ENCODE results near the gene S100A4.
"Not testable (repeated sequence)": the region's sequence is repeated elsewhere in the genome, so short reads cannot be mapped to it uniquely, and the experiment has no call there.

The S100A4 gene

GRCh38 chr1:153545067-153546055, at the start of gene S100A4:
Gene S100A4 (minus strand): TSS chr1:153545806. CDS start chr1:153544794, 1,012 bp downstream.
- DNase-seq (ENCODE audit: low read depth): peak; percentile 94

GRCh38 chr1:153592748-153593147, 47.1 kb upstream of the S100A4 start:
- no peak for DNase-seq (ENCODE audit: low read depth)

DNA sequence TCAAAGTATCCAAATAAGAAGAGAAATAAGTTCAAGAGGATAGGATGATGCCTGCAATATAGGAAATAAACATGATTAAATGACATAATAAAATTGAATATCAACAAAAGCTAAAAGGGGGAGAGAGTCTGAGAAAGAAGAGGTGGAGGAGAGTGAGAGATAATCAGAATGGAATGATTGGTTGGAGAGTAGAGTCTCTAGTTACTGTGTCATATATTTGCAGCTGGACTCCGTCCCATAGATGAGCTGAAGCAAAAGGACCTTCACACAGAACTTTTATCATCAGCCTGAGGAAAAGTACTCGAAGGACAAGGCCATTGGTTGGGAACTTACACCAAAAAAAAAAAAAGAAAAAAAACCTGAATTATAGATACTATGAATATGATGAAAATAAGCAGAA, 42.9 kb upstream of the S100A4 start:
- no peak for DNase-seq (ENCODE audit: low read depth)

DNA sequence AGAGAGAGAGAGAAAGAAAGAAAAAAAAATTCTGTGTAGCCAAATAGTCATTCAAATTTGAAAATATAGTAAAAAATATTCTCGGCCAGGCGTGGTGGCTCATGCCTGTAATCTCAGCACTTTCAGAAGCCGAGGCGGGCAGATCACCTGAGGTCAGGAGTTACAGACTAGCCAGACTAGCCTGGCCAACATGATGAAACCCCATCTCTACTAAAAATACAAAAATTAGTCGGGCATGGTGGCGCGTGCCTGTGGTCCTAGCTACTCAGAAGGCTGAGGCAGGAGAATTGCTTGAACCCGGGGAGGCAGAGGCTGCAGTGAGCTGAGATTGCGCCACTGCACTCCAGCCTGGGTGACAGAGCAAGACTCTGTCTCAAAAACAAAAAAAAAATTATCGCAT, 42.4 kb upstream of the S100A4 start:
- not testable (repeated sequence) for DNase-seq (ENCODE audit: low read depth)

DNA sequence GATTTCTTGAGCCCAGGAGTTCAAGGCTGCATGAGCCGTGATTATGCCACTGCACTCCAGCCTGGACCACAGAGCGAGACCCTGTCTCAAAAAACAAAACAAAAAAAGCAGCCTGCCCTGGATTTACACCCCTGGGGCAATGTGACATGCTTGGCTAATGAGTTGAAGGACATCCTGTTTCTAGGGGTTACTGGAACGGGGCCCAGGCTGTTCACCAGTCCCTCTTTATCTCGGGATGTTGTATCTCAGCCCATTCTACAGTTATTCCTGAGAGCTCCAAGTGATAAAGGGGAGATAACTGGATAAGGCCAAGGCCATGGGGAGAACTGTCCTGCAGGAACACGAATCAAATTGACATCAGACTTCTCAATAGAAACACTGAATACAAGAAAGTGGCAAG, 41.7 kb upstream of the S100A4 start:
- DNase-seq (ENCODE audit: low read depth): no peak

- no peak for DNase-seq (ENCODE audit: low read depth)
Measured at GRCh38 chr1:153586347-153586746, 40.7 kb upstream of the S100A4 start.

- DNase-seq (ENCODE audit: low read depth): no peak
Measured at GRCh38 chr1:153585006-153585405, 39.4 kb upstream of the S100A4 start.

- no peak for DNase-seq (ENCODE audit: low read depth)
Measured at GRCh38 chr1:153583976-153584375, 38.4 kb upstream of the S100A4 start.

GRCh38 chr1:153583514-153583913, 37.9 kb upstream of the S100A4 start:
- DNase-seq (ENCODE audit: low read depth): not testable (repeated sequence)

DNA sequence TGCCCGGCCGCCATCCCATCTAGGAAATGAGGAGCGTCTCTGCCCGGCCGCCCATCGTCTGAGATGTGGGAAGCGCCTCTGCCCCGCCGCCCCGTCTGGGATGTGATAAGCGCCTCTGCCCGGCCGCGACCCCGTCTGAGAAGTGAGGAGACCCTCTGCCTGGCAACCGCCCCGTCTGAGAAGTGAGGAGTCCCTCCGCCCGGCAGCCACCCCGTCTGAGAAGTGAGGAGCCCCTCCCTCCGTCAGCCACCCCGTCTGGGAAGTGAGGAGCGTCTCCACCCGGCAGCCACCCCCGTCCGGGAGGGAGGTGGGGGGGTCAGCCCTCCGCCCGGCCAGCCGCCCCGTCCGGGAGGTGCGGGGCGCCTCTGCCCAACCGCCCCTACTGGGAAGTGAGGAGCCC, 37.2 kb upstream of the S100A4 start:
- not testable (repeated sequence) for DNase-seq (ENCODE audit: low read depth)

- DNase-seq (ENCODE audit: low read depth): no peak
Measured at GRCh38 chr1:153578936-153579335, 33.3 kb upstream of the S100A4 start.

DNA sequence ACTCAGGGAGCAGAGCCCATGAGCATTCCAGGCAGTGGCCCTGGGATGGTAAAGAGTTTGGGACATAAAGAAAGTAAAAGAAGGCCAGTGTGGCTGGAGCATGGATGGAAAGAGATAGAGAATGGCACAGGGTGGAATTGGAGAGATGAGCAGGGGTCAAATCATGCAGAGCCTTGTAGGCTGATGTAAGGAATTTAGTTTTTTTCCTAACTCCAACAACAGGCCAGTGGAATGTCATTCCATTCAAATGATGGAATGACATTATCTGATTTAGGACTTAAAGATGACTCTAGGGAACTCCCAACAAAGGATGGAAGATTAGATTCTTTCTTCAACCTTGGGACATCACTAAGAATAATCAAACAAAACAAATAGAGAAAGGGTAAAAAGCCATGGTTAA, 32.9 kb upstream of the S100A4 start:
- DNase-seq (ENCODE audit: low read depth): no peak

DNA sequence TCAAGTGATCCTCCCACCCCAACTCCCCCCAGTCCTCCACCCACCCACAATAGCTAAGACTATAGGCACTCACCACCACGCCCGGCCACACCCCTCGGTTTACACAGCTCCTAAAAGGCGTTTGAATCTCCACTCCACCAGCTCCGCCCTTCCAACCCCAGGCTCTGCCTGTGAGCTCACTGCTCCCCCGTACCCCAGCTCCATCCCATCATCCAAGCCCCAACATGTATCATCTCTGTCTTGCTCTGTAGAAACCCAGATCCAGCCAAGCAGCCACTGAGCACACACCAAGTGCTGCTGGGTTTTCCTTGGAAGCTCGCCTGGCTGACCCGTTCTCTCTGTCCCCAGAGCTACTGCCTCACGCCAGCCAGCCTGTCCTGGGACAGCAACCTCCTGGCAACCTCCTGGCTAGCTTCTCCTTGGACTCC, 32.0 kb upstream of the S100A4 start:
- no peak for DNase-seq (ENCODE audit: low read depth)

- no peak for DNase-seq (ENCODE audit: low read depth)
Measured at GRCh38 chr1:153577138-153577537, 31.5 kb upstream of the S100A4 start.

GRCh38 chr1:153575497-153575896, 29.9 kb upstream of the S100A4 start:
- DNase-seq (ENCODE audit: low read depth): not testable (repeated sequence)

DNA sequence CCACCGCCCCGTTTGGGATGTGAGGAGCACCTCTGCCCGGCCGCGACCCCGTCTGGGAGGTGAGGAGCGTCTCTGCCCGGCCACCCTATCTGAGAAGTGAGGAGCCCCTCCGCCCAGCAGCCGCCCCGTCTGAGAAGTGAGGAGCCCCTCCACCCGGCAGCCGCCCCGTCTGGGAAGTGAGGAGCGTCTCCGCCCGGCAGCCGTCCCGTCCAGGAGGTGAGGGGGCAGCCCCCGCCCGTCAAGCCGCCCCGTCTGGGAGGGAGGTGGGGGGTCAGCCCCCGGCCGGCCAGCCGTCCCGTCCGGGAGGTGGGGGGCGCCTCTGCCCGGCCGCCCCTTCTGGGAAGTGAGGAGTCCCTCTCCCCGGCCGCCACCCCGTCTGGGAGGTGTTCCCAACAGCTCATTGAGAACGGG, 29.5 kb upstream of the S100A4 start:
- not testable (repeated sequence) for DNase-seq (ENCODE audit: low read depth)

- no peak for DNase-seq (ENCODE audit: low read depth)
Measured at GRCh38 chr1:153573351-153573750, 27.7 kb upstream of the S100A4 start.

GRCh38 chr1:153572569-153573015, 27.0 kb upstream of the S100A4 start:
- DNase-seq (ENCODE audit: low read depth): peak; percentile 43

GRCh38 chr1:153571706-153572105, 26.1 kb upstream of the S100A4 start:
- DNase-seq (ENCODE audit: low read depth): no peak

- no peak for DNase-seq (ENCODE audit: low read depth)
Measured at GRCh38 chr1:153570874-153571273, 25.3 kb upstream of the S100A4 start.

- DNase-seq (ENCODE audit: low read depth): no peak
Measured at GRCh38 chr1:153569465-153569864, 23.9 kb upstream of the S100A4 start.

DNA sequence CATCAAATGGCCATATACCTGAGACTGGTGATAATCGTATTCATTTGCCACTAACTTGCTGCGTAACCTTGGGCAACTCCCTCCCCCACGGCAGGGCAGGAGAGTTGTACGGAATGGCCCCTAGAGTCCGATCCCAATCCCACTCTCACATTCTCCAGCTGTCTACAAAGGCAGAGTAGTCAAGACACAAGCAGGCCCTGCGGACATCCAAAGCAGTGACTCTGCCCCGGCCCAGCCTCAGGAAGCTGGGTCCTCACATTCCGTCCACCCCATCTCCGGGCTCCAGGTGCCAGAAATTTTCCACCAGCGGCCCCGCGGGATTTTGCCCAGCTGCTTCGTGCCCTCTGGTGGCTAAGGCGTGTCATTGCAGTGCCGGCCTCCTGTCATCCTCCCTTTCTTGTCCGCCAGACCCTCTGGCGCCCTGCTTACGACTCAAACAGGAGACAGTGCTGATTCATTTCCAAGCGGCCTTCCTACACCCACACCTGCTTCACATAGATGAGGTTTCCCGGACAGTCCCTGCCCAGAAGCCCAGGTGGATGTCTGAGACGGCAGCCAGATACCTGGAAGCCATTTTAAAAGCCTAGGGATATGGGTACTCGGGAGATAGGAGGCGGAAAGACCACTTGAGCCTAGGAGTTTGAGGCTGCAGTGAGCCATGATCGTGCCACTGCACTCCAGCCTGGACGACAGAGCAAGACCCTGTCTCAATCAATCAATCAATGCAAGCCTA, 22.9 kb upstream of the S100A4 start:
- peak; percentile 80 for DNase-seq (ENCODE audit: low read depth)
